ENCODE measurements around the gene PAPLN.

The PAPLN gene

GRCh38 chr14:73248108-73248868 is 11.0 kb downstream of the PAPLN start:
- DNase-seq = no peak

GRCh38 chr14:73249108-73249507 is 11.8 kb downstream of the PAPLN start:
- DNase-seq = no peak

GRCh38 chr14:73249564-73250316 is 12.4 kb downstream of the PAPLN start:
- no peak for DNase-seq

GRCh38 chr14:73250317-73250713 is 13.0 kb downstream of the PAPLN start:
- DNase-seq = no peak

GRCh38 chr14:73250781-73251500 is 13.6 kb downstream of the PAPLN start:
- DNase-seq = no peak

- DNase-seq = no peak
Observed at GRCh38 chr14:73251516-73252215, 14.4 kb downstream of the PAPLN start.

- no peak for DNase-seq
Observed at GRCh38 chr14:73252491-73253322, 15.4 kb downstream of the PAPLN start.

GRCh38 chr14:73253323-73253610 is 16.0 kb downstream of the PAPLN start:
- no peak for DNase-seq

- DNase-seq = no peak
Observed at GRCh38 chr14:73253721-73254120, 16.4 kb downstream of the PAPLN start.

GRCh38 chr14:73254247-73255004 is 17.1 kb downstream of the PAPLN start:
- no peak for DNase-seq

GRCh38 chr14:73255005-73255400 is 17.7 kb downstream of the PAPLN start:
- DNase-seq = no peak

- no peak for DNase-seq
Observed at GRCh38 chr14:73255693-73256225, 18.5 kb downstream of the PAPLN start.

GRCh38 chr14:73258076-73258475 is 20.8 kb downstream of the PAPLN start:
- no peak for DNase-seq

- no peak for DNase-seq
Observed at GRCh38 chr14:73258845-73259611, 21.7 kb downstream of the PAPLN start.

- no peak for DNase-seq
Observed at GRCh38 chr14:73259837-73260236, 22.5 kb downstream of the PAPLN start.

- DNase-seq = no peak
Observed at GRCh38 chr14:73260574-73260973, 23.3 kb downstream of the PAPLN start.

GRCh38 chr14:73261075-73261474 is 23.8 kb downstream of the PAPLN start:
- DNase-seq = no peak

GRCh38 chr14:73261520-73262426 is 24.5 kb downstream of the PAPLN start:
- DNase-seq = no peak

- no peak for DNase-seq
Observed at GRCh38 chr14:73262427-73263183, 25.3 kb downstream of the PAPLN start.
